ENCODE measurements around the gene CACNG4. TPM values are rescaled to one million over a fixed set of nuclear protein-coding genes. Genes with fewer than 3 reads are reported as not detected.

The CACNG4 gene
- total RNA-seq, 1 experiment from 2014 or later = not detected

DNA sequence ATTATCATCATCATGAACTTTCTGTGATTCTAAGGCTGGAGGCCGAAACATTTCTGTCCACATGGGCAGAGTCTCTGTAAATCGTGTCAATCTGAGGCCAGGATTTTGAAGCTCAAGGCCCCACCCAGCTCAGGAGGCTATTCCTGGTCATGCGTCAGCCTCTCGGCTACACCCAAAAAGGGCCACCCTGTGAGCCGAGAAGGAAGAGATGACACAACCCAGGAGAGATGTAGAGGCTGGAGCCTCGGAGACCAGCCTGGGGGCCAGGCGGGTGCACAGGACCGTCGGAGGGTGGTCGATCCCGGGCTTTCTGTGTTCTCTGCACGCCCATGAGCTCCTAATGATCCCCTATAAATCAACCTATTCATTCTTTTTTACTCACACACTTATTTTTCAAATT, 78.8 kb downstream of the CACNG4 start:
- CTCF ChIA-PET = no interaction called here

DNA sequence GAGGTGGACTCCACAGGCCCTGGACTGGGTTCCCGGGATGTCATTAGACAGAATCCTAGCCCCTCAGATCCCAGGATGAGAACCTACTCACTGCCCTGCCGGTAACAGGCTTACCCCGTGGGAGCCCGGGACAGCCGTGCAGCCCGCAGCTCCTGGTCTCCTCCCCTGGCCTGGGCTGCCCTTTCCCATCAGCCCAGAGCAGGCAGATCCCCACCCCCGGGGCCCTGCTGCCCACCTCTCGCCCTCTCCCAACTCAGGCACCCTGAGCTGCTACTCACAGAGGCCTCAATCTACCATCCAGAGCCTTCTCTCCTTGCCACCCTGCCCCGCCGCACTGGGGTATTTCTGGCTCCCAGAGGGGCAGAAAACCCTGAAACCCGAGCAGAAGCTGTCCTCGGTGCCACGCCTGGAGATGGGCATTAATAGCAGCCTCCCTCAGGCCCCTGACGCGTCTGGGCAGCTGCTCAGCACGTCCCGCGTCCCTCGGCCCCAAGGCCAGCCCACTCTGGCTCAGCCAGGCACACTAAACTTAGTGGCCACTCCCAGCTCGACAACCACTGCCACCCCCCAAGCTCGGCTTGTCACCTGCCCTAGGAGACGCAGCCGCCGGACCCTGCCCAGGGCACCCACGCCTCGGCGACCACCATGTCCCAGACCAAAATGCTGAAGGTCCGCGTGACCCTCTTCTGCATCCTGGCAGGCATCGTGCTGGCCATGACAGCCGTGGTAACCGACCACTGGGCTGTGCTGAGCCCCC, 79.7 kb downstream of the CACNG4 start, which contains the start of gene CACNG1:
CACNG1 (plus strand) TSS at position 539 of the 757 bp plus-strand sequence; CDS start at position 646, 107 bp downstream.
- ChIA-PET CTCF (no interaction called here), POLR2A (no interaction called here), RAD21 (ENCODE audit: low non-redundant PET in 1 of 2, low total read pairs in 2 of 2, uncharacterized antibody in 2 of 2, unreplicated experiment in 2 of 2) (no interaction called here)
- H2AFZ ChIP-seq (ENCODE audit: low read depth, low read length, poor library complexity, severe bottlenecking) = no peak within 1 kb of the TSS
- no peak within 1 kb of the TSS for H3K9ac ChIP-seq (ENCODE audit: low read length)
- DNase-seq (ENCODE audit: low read depth, low spot score) (no peak), ATAC-seq (no peak)
- H3K27me3 ChIP-seq (ENCODE audit: insufficient read depth, low read length) = 0 out of 2 replicates have a peak, but pooled peaks cover 4% of the 10 kb centered on the region
- no peak within 1 kb of the TSS for H3K4me2 ChIP-seq (ENCODE audit: low read length)
- no peaks in the 10 kb centered on the region for H3K36me3 ChIP-seq (ENCODE audit: control insufficient read depth in 1 of 2, insufficient read depth in 2 of 2, low read length in 2 of 2)
- no peak for TF ChIP-seq YY1 (IDR thresholded peaks at IDR 0.05; ENCODE audit: extremely low read depth, insufficient replicate concordance, low read depth, low read length)
- TF ChIP-seq, protein P1, sequence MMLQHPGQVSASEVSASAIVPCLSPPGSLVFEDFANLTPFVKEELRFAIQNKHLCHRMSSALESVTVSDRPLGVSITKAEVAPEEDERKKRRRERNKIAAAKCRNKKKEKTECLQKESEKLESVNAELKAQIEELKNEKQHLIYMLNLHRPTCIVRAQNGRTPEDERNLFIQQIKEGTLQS (IDR thresholded peaks at IDR 0.05) = no peak
- no peak for TF ChIP-seq FOSL1 (IDR thresholded peaks at IDR 0.05; ENCODE audit: low read depth)
- no peak for TF ChIP-seq RAD21 (IDR thresholded peaks at IDR 0.05; ENCODE audit: low read depth)
- H3K79me2 ChIP-seq (ENCODE audit: insufficient read depth, low read length) = no peaks in the 10 kb centered on the region
- BruUV-seq (replicated peaks) = no TSS peak
- H3K27ac ChIP-seq (ENCODE audit: low read depth, low read length) = no peak within 1 kb of the TSS
- H3K4me1 ChIP-seq (ENCODE audit: control insufficient read depth in 1 of 2, insufficient read depth in 2 of 2, low read length in 2 of 2) = no peaks in the 10 kb centered on the region
- no peaks in the 10 kb centered on the region for H3K9me2 ChIP-seq (ENCODE audit: insufficient read depth)
- intact Hi-C loops (cut with micrococcal nuclease) = no loop called here
- peaks cover 7 to 11% of the 10 kb centered on the region in 2 experiments; a peak in 1 of 4 replicates for H3K9me3 ChIP-seq (ENCODE audit: control insufficient read depth in 1 of 2, insufficient read depth in 1 of 2, low read depth in 1 of 2, low read length in 2 of 2)
- no peaks in the 10 kb centered on the region for H4K20me1 ChIP-seq (ENCODE audit: insufficient read depth)
- no peak within 1 kb of the TSS for H3K4me3 ChIP-seq (replicated peaks in 1 of 2; ENCODE audit: low read depth in 1 of 2, low read length in 2 of 2)

More for the DNA sequence above, 78.8 kb downstream of the CACNG4 start:
- H3K9ac ChIP-seq (ENCODE audit: low read length) = no peak overlapping the region
- no peak overlapping the region for H2AFZ ChIP-seq (ENCODE audit: low read depth, low read length, poor library complexity, severe bottlenecking)
- H3K36me3 ChIP-seq (ENCODE audit: control insufficient read depth in 1 of 2, insufficient read depth in 2 of 2, low read length in 2 of 2) = no peaks in the 10 kb centered on the region
- no peaks in the 10 kb centered on the region for H3K4me1 ChIP-seq (ENCODE audit: control insufficient read depth in 1 of 2, insufficient read depth in 2 of 2, low read length in 2 of 2)
- H3K4me2 ChIP-seq (ENCODE audit: low read length) = no peak overlapping the region
- no peak overlapping the region for H3K4me3 ChIP-seq (replicated peaks in 1 of 2; ENCODE audit: low read depth in 1 of 2, low read length in 2 of 2)
- ChIA-PET POLR2A (no interaction called here), RAD21 (ENCODE audit: low non-redundant PET in 1 of 2, low total read pairs in 2 of 2, uncharacterized antibody in 2 of 2, unreplicated experiment in 2 of 2) (no interaction called here)
- no peaks in the 10 kb centered on the region for H4K20me1 ChIP-seq (ENCODE audit: insufficient read depth)
- intact Hi-C loops (cut with micrococcal nuclease) = no loop called here
- DNase-seq (ENCODE audit: low read depth, low spot score) (no peak), ATAC-seq (no peak)
- no TSS peak for BruUV-seq (replicated peaks)
- H3K9me2 ChIP-seq (ENCODE audit: insufficient read depth) = no peaks in the 10 kb centered on the region
- no peak overlapping the region for H3K27ac ChIP-seq (ENCODE audit: low read depth, low read length)
- peaks cover 0 to 5% of the 10 kb centered on the region in 2 experiments; a peak in 1 of 4 replicates for H3K9me3 ChIP-seq (ENCODE audit: control insufficient read depth in 1 of 2, insufficient read depth in 1 of 2, low read depth in 1 of 2, low read length in 2 of 2)
- H3K79me2 ChIP-seq (ENCODE audit: insufficient read depth, low read length) = no peaks in the 10 kb centered on the region
- 0 out of 2 replicates have a peak, but pooled peaks cover 4% of the 10 kb centered on the region for H3K27me3 ChIP-seq (ENCODE audit: insufficient read depth, low read length)
- TF ChIP-seq, protein P2, sequence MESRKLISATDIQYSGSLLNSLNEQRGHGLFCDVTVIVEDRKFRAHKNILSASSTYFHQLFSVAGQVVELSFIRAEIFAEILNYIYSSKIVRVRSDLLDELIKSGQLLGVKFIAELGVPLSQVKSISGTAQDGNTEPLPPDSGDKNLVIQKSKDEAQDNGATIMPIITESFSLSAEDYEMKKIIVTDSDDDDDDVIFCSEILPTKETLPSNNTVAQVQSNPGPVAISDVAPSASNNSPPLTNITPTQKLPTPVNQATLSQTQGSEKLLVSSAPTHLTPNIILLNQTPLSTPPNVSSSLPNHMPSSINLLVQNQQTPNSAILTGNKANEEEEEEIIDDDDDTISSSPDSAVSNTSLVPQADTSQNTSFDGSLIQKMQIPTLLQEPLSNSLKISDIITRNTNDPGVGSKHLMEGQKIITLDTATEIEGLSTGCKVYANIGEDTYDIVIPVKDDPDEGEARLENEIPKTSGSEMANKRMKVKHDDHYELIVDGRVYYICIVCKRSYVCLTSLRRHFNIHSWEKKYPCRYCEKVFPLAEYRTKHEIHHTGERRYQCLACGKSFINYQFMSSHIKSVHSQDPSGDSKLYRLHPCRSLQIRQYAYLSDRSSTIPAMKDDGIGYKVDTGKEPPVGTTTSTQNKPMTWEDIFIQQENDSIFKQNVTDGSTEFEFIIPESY (IDR thresholded peaks at IDR 0.05; ENCODE audit: extremely low read depth, insufficient replicate concordance, low read length) = no peak
- TF ChIP-seq CEBPB (IDR thresholded peaks at IDR 0.05; ENCODE audit: low read depth) = no peak
- no peak for TF ChIP-seq YY1 (IDR thresholded peaks at IDR 0.05; ENCODE audit: extremely low read depth, insufficient replicate concordance, low read depth, low read length)
- TF ChIP-seq, protein P3, sequence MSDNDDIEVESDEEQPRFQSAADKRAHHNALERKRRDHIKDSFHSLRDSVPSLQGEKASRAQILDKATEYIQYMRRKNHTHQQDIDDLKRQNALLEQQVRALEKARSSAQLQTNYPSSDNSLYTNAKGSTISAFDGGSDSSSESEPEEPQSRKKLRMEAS (IDR thresholded peaks at IDR 0.05) = no peak

Data from HCT116 (cell line).